Activated naive CD4-positive, alpha-beta T cell treated with anti-CD3 and anti-CD28 coated beads, Interleukin-2, amount 10 ng/mL, durations not matched to agents 7 days and 5 days (primary cell): Measurements from ENCODE around the gene CCDC160.
"Not testable (repeated sequence)": the region's sequence is repeated elsewhere in the genome, so short reads cannot be mapped to it uniquely, and the experiment has no call there.

Source experiments
- CTCF ChIA-PET: fragments of 350-600 bp; sonication (Branson Sonifier 250); formaldehyde crosslinking; loops from one replicate; lab custom pipeline; 2021; ENCODE audit warnings: antibody characterized with exemption; lab: Charles Lee
- DNase-seq: peaks from one replicate; pipeline ENCODE4 v3.0.0-alpha.2; 2020
- H3K27ac Mint-ChIP-seq: one replicate; pipeline ENCODE4 v1.8.0; 2021; ENCODE audit warnings: mild to moderate bottlenecking, moderate library complexity, mixed read lengths
- H3K27me3 Mint-ChIP-seq: one replicate; pipeline ENCODE4 v1.8.0; 2021; ENCODE audit warnings: mild to moderate bottlenecking, mixed read lengths
- H3K36me3 Mint-ChIP-seq: one replicate; pipeline ENCODE4 v1.8.0; 2021; ENCODE audit warnings: mixed read lengths
- H3K4me1 Mint-ChIP-seq: one replicate; pipeline ENCODE4 v1.8.0; 2021; ENCODE audit warnings: mixed read lengths
- H3K4me3 Mint-ChIP-seq: one replicate; pipeline ENCODE4 v1.8.0; 2021; ENCODE audit warnings: mild to moderate bottlenecking, moderate library complexity, mixed read lengths
- H3K9me3 Mint-ChIP-seq: one replicate; pipeline ENCODE4 v1.8.0; 2021; ENCODE audit warnings: mixed read lengths

CCDC160 gene

DNA sequence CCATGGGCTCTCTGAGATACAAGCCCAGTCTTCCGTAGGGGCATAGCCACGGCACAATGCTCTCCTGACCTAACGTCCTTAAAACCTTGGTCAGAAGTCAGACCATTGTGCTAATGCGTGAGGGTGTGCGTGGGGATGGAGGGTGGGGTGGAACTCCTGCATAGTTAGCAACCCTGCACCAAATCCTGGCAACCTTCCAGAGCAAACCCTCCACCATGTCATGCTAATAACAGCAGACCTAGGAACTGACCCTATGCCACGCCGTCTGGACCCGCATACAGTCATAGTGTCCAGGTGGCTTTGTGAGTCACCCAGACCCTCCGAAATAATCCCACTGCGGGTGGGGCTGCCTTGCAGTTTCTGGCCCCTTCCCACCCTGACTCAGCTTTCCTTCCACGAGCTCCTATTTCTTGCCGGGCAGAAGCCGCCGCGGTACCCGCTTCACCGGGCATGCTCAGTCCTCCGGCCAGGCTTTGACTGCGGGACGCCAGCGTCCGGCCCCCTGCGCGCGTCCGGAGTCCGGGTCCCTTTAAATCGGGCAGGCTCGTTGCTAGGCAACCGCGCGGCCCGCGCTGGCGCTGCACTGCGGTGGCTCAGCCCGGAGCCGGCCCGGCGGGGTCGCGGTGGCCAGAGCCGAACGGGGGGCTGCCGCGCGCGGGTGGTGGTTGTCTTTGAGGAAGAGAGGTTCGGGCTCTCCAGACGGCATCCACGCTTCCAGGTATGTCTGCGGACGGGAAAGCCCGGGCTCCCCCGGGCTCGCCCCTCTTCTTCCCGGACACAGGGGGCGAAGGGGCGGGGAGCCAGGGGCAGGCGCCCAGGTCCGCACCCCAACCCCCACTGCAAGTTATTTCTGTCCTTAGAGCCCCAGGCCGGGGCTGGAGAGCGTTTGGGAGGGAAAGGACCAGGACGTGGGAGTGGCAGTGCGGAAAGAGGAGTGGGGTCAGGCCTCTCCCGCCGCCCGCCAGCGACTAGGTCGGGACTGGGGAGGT lies at the start of gene CCDC160:
CCDC160 (plus strand) TSS at position 557 of the 989 bp plus-strand sequence. CDS start 7,619 bp downstream, outside the sequence.
- Mint-ChIP-seq H3K4me1 (peaks cover 10% of the 10 kb centered on the region), H3K27me3 (peaks cover 22% of the 10 kb centered on the region), H3K9me3 (no peaks in the 10 kb centered on the region), H3K36me3 (no peaks in the 10 kb centered on the region), H3K4me3 (peak within 1 kb of the TSS; percentile 23), H3K27ac (no peak within 1 kb of the TSS)
- CTCF ChIA-PET = no interaction called here
- DNase-seq = peak; percentile 34

GRCh38 chrX:134191281-134191680 lies 45.7 kb upstream of the CCDC160 start:
- DNase-seq = no peak
- Mint-ChIP-seq H3K27ac (no peak overlapping the region), H3K36me3 (peaks cover 6% of the 10 kb centered on the region), H3K4me1 (peaks cover 25% of the 10 kb centered on the region), H3K27me3 (no peaks in the 10 kb centered on the region), H3K9me3 (no peaks in the 10 kb centered on the region), H3K4me3 (no peak overlapping the region)
- CTCF ChIA-PET = no interaction called here

- Mint-ChIP-seq H3K4me3 (no peak overlapping the region), H3K9me3 (no peaks in the 10 kb centered on the region), H3K4me1 (peaks cover 4% of the 10 kb centered on the region), H3K36me3 (peaks cover 2% of the 10 kb centered on the region), H3K27ac (no peak overlapping the region), H3K27me3 (no peaks in the 10 kb centered on the region)
- CTCF ChIA-PET = no interaction called here
- DNase-seq = no peak
Observed at GRCh38 chrX:134194915-134195314, 42.1 kb upstream of the CCDC160 start.

- Mint-ChIP-seq H3K36me3 (no peaks in the 10 kb centered on the region), H3K27ac (no peak overlapping the region), H3K4me1 (no peaks in the 10 kb centered on the region), H3K27me3 (no peaks in the 10 kb centered on the region), H3K9me3 (no peaks in the 10 kb centered on the region), H3K4me3 (no peak overlapping the region)
- CTCF ChIA-PET = no interaction called here
- no peak for DNase-seq
Observed at GRCh38 chrX:134202561-134202960, 34.4 kb upstream of the CCDC160 start.

- H3K4me1 Mint-ChIP-seq = no peaks in the 10 kb centered on the region
- H3K27ac Mint-ChIP-seq = no peak overlapping the region
- peaks cover 3% of the 10 kb centered on the region for H3K36me3 Mint-ChIP-seq
- H3K9me3 Mint-ChIP-seq = peaks cover 2% of the 10 kb centered on the region
- no peak for DNase-seq
- no peak overlapping the region for H3K4me3 Mint-ChIP-seq
- CTCF ChIA-PET = no interaction called here
- no peaks in the 10 kb centered on the region for H3K27me3 Mint-ChIP-seq
Observed at GRCh38 chrX:134206221-134206620, 30.8 kb upstream of the CCDC160 start.

DNA sequence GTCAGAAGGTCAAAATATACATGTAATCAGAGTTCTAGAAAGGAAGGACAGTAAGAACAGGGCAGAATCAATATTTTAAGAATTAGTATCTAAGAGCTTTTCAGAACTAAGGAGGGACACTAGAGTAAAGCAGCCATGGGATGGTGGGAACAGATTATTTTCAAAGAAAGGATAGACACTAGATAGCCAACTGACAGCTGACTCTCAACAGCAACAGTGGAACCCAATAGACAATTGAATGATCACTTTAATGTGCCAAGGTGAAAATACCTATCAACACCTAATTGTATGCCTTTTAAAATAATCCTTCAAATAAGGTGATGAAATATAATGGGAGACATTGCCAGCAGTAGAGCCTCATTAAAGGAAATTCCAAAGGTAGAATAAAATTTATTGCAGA lies 26.5 kb upstream of the CCDC160 start:
- CTCF ChIA-PET = no interaction called here

GRCh38 chrX:134235236-134235635 lies 1.7 kb upstream of the CCDC160 start:
- Mint-ChIP-seq H3K9me3 (no peaks in the 10 kb centered on the region), H3K4me3 (no peak overlapping the region), H3K27me3 (peaks cover 22% of the 10 kb centered on the region), H3K27ac (no peak overlapping the region), H3K4me1 (peaks cover 6% of the 10 kb centered on the region), H3K36me3 (no peaks in the 10 kb centered on the region)
- CTCF ChIA-PET = no interaction called here
- DNase-seq = no peak

More for the DNA sequence above, 26.5 kb upstream of the CCDC160 start:
- peaks cover 3% of the 10 kb centered on the region for H3K36me3 Mint-ChIP-seq
- no peak overlapping the region for H3K27ac Mint-ChIP-seq
- H3K27me3 Mint-ChIP-seq = no peaks in the 10 kb centered on the region
- no peaks in the 10 kb centered on the region for H3K4me1 Mint-ChIP-seq
- H3K9me3 Mint-ChIP-seq = peaks cover 2% of the 10 kb centered on the region
- no peak overlapping the region for H3K4me3 Mint-ChIP-seq
- no peak for DNase-seq

DNA sequence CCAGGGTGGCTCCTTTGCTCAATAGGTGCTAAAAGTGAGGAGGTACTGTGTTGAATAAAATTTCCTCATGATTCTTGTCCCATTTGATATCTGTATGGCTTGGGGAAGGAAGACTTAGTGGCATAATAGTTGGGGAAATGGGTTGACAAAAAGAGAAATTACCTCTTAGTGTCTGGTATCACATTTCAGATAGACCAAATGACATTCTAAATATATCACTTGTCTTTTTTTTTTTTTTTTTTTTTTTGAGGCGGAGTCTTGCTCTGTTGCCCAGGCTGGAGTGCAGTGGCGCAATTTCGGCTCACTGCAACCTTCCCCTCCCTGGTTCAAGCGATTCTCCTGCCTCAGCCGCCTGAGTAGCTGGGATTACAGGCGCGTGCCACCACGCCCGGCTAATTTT lies 1.2 kb downstream of the CCDC160 start:
- H3K4me1 Mint-ChIP-seq = peaks cover 15% of the 10 kb centered on the region
- H3K27me3 Mint-ChIP-seq = peaks cover 22% of the 10 kb centered on the region
- H3K4me3 Mint-ChIP-seq, CTCF ChIA-PET, H3K36me3 Mint-ChIP-seq, DNase-seq, H3K27ac Mint-ChIP-seq, H3K9me3 Mint-ChIP-seq: not testable (repeated sequence)

GRCh38 chrX:134239016-134239415 lies 2.0 kb downstream of the CCDC160 start:
- peaks cover 15% of the 10 kb centered on the region for H3K4me1 Mint-ChIP-seq
- no peak overlapping the region for H3K4me3 Mint-ChIP-seq
- no peak for DNase-seq
- H3K27me3 Mint-ChIP-seq = peaks cover 23% of the 10 kb centered on the region
- CTCF ChIA-PET = no interaction called here
- H3K9me3 Mint-ChIP-seq = no peaks in the 10 kb centered on the region
- H3K36me3 Mint-ChIP-seq = no peaks in the 10 kb centered on the region
- H3K27ac Mint-ChIP-seq = no peak overlapping the region

GRCh38 chrX:134240209-134240608 lies 3.2 kb downstream of the CCDC160 start:
- no peak for DNase-seq
- Mint-ChIP-seq H3K4me1 (peaks cover 15% of the 10 kb centered on the region), H3K27ac (no peak overlapping the region), H3K4me3 (no peak overlapping the region), H3K36me3 (no peaks in the 10 kb centered on the region), H3K27me3 (peaks cover 26% of the 10 kb centered on the region), H3K9me3 (no peaks in the 10 kb centered on the region)
- CTCF ChIA-PET = no interaction called here

GRCh38 chrX:134241960-134242619 lies 5.1 kb downstream of the CCDC160 start:
- no peak overlapping the region for H3K4me3 Mint-ChIP-seq
- CTCF ChIA-PET = interaction anchor here (0.6 kb wide), 1 partner anchor 655 kb away, joined by 3 read pairs; no protein-coding TSS in a partner anchor
- H3K9me3 Mint-ChIP-seq = no peaks in the 10 kb centered on the region
- H3K27ac Mint-ChIP-seq = no peak overlapping the region
- H3K27me3 Mint-ChIP-seq = peaks cover 21% of the 10 kb centered on the region
- H3K4me1 Mint-ChIP-seq = peaks cover 15% of the 10 kb centered on the region
- DNase-seq = no peak
- no peaks in the 10 kb centered on the region for H3K36me3 Mint-ChIP-seq

GRCh38 chrX:134244043-134244442 lies 7.1 kb downstream of the CCDC160 start:
- peaks cover 13% of the 10 kb centered on the region for H3K4me1 Mint-ChIP-seq
- no peaks in the 10 kb centered on the region for H3K9me3 Mint-ChIP-seq
- H3K4me3 Mint-ChIP-seq = no peak overlapping the region
- peaks cover 8% of the 10 kb centered on the region for H3K27me3 Mint-ChIP-seq
- H3K27ac Mint-ChIP-seq = no peak overlapping the region
- no peaks in the 10 kb centered on the region for H3K36me3 Mint-ChIP-seq
- CTCF ChIA-PET = interaction anchor here (0.8 kb wide), 1 partner anchor 153 kb away, joined by 3 read pairs; no protein-coding TSS in a partner anchor
- DNase-seq = no peak

DNA sequence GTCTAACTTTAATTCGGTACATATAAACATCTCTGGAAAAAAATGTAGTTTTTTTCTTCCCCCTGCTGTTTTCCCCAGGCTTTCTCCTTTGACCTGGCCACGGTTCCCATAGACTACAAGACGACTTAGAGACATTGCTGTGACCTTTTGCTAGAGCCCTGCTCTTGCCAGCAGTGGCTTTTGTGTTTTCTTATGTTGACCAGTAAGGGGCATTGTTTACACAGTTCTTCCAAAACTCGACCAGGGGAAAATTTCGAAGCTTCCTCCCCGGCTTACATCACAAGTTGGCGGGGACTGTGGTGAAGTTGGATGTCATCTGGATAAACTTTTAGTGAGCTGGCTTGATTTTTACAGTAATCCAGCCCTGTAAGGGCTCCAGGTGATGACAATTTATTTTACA lies 9.3 kb downstream of the CCDC160 start:
- no peak for DNase-seq

DNA sequence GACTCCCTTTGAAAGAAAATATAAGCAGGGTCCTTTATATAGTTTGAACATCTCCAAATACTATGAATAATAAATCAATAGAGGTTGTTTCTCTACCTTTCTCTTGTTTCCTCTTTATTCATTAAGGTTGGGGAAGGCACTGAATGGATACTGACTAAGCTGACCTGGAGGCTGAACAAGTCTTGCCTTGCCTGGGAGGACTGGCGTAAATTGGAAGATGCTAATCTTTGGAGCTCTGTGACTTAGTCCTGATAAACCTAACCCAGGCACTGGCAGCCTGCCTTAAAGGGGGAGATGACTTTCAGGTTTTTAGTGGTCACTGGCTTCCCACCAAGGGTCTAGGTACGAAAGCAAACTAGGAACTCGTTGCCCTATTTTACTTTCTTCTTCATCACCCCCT lies 10.5 kb downstream of the CCDC160 start:
- no peaks in the 10 kb centered on the region for H3K9me3 Mint-ChIP-seq
- H3K4me1 Mint-ChIP-seq = no peaks in the 10 kb centered on the region
- no peak overlapping the region for H3K27ac Mint-ChIP-seq
- H3K4me3 Mint-ChIP-seq = no peak overlapping the region
- DNase-seq = no peak
- CTCF ChIA-PET = no interaction called here
- no peaks in the 10 kb centered on the region for H3K36me3 Mint-ChIP-seq
- H3K27me3 Mint-ChIP-seq = peaks cover 8% of the 10 kb centered on the region

More for the DNA sequence above, 9.3 kb downstream of the CCDC160 start:
- no peak overlapping the region for H3K4me3 Mint-ChIP-seq
- peaks cover 8% of the 10 kb centered on the region for H3K27me3 Mint-ChIP-seq
- no peaks in the 10 kb centered on the region for H3K9me3 Mint-ChIP-seq
- no peak overlapping the region for H3K27ac Mint-ChIP-seq
- no peaks in the 10 kb centered on the region for H3K36me3 Mint-ChIP-seq
- peaks cover 9% of the 10 kb centered on the region for H3K4me1 Mint-ChIP-seq
- CTCF ChIA-PET = interaction anchor here (0.7 to 1.6 kb wide), 2 partner anchors 8 to 12 kb away, joined by 3 to 5 read pairs; no protein-coding TSS in a partner anchor
